Renal pelvis (tissue), 4 donors: Measurements from ENCODE around the gene TRAF3. TPM values are rescaled to one million over a fixed set of nuclear protein-coding genes. Genes with fewer than 3 reads are reported as not detected.

Experiments
- DNase-seq: peaks from one replicate; pipeline ENCODE4 v3.0.0-alpha.2; 2013
- polyA plus RNA-seq, 3 donors: library from polyadenylated mRNA; unstranded; fragments of 120-200 nt; gene quantifications; one replicate each; pipeline ENCODE4 v1.2.1, GENCODE V29; 2013; ENCODE audit not compliant: insufficient read length in 3 of 3

TRAF3 gene
- polyA plus RNA-seq, 3 donors: 15.9 to 18.0 (median 16.6) TPM

DNA sequence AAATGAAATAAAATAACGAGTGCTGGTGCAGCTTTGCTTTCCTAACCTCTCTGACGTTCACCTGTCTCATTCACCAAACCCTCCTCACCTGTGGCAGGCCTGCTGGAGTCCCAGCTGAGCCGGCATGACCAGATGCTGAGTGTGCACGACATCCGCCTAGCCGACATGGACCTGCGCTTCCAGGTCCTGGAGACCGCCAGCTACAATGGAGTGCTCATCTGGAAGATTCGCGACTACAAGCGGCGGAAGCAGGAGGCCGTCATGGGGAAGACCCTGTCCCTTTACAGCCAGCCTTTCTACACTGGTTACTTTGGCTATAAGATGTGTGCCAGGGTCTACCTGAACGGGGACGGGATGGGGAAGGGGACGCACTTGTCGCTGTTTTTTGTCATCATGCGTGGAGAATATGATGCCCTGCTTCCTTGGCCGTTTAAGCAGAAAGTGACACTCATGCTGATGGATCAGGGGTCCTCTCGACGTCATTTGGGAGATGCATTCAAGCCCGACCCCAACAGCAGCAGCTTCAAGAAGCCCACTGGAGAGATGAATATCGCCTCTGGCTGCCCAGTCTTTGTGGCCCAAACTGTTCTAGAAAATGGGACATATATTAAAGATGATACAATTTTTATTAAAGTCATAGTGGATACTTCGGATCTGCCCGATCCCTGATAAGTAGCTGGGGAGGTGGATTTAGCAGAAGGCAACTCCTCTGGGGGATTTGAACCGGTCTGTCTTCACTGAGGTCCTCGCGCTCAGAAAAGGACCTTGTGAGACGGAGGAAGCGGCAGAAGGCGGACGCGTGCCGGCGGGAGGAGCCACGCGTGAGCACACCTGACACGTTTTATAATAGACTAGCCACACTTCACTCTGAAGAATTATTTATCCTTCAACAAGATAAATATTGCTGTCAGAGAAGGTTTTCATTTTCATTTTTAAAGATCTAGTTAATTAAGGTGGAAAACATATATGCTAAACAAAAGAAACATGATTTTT is 128.2 kb downstream of the TRAF3 start:
- no peak for DNase-seq

DNA sequence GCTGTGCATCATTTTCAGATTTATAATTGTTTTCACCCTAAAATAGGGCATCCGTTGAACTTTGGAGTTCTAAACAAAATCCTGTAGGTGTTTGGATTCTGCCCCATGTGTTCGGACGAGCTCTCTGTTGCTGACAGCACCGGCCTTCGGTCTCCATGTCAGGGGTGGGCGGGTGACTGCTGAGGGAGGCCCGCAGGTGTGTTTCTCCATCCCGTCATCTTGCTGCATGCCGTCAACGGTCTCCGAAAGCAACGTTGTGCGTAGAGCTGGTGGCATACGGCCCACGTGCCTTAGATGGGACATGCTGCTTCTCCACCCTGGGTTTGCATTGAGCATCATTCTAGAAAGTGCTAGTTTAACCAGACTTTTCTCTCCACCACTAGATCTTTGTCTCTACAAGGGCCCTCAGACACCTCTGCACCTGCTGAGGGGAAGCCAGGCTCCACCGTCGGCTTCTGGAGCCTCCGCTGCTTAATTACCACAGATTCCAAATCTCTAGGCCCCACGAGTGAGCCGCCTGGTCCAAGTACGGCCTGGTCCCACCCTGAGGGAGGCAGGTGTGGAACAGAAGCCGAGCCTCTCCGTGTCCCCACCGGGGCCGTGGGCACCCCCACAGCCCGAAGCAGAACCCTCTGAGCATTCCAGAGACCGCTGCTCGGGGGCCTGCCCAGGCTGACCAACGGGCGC is 129.5 kb downstream of the TRAF3 start:
- DNase-seq: no peak

DNA sequence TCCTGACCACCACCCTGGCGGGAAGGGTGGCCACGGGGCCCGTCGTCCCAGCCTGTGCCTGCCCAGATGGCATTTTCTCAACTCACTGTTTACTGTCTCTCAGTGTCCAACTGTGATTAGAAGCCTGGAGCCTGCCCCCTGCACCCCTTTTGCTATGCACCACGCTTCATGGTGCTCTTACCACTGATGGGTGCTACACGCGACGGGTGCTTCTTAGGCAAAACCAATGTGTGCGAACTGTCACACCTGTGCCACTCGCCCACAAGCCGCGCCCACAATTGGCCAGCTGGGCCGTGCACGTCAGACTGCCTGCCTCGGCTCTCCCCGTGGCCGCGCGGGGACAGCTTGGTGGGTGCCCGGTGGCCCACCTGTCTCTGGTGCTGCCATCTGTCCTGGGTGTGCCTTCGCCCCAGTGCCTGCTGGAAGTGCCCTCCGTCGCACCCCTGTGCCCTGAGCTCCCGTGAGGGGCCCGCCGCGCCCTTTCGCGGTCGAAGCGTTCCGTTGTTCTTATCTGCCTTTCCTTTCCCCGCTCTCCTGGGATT is 130.1 kb downstream of the TRAF3 start:
- no peak for DNase-seq

DNA sequence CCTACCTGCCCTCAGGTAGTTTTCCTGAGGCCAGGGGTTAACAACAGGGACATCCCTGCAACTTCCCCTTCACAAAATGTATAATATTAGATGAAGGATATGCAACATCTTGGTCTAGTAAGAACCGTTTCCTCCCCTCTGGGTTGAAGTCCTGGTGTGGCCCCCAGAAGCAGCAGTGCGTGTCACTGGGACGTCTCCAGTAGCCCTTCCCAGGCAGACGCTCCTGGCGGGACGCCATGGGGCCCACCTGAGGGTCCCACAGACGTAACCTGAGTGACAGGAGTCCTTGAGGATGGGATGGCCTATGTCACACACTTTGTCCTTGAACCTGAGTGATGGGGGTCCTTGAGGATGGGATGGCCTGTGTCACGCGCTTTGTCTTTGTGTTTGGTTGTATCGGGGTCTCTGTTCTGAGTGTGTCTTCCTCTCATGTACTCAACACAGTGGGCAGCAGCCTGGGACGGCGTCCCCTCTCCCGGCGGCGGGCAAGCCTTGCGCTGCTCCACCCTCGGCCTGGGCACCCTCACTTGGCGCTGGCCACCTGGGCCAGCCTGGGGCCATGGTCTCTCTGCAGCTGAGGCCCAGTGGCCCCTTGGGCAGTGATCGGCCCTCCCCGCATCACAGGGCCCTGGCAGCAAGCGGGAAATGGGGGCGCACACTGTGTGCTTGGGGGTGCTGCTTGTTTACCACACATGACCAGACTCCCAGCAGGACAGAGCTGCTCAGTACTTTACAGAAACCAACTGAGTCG is 130.9 kb downstream of the TRAF3 start:
- DNase-seq: no peak

DNA sequence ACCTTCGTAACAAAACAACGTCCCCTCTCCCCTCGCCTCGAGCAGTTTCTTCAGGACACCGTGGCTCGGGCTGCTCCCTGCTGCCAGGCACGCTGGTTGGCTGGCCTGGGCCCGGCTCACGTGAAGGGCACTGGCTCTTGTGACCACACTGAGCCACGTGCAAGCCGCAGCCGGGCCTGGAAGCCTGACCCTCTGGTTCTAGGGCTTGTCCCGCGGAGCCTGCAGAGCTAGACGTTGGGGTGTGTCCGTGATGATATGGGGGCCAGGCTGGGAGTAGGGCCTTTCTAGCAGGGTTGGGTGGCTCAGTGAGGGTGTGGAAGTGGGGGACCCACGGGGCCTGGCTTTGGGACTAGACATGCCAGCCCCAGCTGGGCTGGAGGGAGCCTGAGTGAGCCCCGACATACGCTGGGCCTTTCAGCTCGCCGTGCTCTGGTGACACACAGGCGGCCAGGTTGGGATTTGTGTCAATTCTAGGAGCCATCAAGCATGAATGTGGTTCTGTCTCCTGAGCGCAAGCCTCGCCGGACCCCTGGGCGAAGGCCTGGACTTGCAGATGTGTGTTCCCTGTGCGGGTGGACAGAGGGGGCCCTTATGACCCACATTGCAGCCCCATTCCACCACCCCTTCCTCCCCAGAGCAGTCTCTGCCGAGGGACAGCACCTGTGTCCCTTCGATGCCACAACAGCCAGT is 131.7 kb downstream of the TRAF3 start:
- DNase-seq: no peak

DNA sequence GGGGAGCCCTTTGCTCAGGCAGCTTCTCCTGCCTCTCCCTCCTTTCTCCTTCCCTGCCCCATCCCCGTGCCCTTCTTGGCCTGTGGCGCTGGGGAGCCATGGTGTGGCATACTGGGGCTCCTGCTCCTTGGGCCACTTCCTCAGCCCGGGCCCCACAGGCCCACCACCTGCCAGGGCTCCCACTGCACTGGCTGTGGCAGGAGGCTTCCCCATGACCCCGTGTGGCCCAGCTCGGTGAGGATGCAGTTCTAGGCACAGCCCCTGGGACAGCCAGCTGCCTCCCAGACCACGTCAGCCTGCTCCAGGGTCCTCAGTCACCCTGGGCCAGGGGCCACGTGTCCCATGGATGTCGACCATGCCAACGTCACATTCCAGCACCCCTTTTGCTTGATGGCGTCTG is 132.2 kb downstream of the TRAF3 start:
- no peak for DNase-seq

DNA sequence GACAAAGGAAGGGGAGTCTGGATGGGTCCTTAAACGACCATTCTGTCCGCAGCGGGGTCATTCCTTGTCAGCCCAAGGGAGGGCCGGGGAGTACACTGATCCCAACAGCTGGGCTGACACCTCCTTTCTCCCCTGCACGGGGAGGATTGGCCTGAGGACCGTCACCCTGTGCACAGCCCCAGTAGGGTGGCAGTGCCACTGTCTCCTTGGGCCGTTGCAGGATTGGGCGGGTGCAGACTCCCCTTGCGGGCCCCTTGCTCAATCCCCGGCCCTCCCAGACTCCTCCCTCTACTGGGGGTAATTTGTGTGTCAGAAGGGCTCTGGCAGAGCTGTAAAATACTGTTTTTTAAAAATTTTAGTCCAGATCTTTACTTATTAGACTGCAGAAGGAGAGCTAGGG is 132.7 kb downstream of the TRAF3 start:
- no peak for DNase-seq

DNA sequence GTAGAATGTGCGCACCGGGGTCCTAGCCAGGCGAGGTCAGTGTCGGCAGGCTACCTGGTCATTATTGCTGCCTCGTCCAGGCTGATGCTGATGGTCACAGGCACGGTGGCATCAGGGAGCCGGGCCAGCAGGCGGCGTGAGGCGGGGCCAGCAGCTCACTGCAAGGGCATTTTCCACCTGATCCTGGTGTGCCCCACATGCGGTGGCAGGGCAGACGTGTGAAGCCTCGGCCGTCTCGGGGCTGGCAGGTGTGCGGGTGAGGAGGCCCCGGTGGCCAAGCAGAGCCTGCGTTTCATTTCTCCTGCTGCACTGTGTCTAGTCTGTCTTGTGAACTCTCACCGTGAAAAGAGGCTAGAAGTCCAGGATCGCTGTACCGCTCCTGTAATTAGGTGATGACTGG is 133.2 kb downstream of the TRAF3 start:
- no peak for DNase-seq

DNA sequence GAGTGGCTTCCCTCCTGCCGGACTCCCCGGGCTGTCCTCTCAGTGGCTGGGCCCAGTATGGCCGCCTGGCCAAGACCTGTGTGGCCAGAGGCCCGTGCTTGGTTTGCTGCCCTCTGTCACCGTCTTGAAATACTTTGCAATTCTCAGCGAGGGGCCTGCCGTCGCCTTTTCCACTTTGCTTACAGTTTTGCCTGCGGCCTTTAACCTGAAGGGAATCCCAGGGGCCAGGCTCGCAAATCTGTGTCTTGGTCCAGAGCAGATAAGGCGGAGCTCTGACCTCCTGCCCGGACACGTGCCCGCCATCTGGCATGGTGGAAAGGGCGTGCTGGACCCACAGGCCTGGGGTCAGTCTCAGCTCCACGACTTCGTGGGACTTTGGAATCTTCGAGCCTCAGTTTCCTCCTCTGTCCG is 134.3 kb downstream of the TRAF3 start:
- no peak for DNase-seq

DNA sequence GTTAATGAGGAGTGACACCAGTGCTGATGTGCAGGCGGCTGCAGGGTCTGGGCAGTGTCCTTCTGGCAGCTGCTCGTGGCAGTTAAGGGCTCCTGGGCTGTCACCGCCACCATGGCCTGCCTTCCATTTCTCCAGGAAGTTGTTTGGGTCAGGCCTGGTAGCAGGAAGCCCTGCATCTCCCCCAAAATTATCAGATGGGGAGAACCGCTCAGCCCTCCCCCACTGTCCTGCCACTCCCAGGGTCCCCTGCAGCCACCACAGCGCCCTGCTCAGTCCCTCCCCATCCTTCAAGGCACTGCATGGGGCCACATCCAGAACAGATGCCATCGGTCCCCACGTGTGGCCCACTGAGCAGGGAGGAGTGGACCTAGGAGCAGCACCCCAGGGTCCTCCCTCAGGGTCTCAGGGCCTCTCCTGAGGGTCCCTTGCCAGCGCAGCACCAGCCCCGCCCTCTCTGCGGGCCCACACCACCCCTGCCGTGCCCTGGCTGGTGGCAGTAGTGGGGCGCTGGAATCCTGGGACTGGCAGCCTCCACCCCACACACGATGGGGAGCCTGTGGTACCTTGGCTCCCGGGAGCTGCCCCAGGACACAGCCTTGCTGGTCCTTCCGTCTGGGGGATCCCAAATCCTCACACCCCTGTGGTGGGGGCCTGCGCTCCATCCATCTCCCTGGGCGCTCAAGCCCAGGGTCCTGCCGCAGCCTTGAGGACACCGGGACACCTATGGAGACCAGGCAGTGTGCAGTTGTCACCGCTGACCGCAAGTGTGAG is 134.9 kb downstream of the TRAF3 start:
- no peak for DNase-seq

DNA sequence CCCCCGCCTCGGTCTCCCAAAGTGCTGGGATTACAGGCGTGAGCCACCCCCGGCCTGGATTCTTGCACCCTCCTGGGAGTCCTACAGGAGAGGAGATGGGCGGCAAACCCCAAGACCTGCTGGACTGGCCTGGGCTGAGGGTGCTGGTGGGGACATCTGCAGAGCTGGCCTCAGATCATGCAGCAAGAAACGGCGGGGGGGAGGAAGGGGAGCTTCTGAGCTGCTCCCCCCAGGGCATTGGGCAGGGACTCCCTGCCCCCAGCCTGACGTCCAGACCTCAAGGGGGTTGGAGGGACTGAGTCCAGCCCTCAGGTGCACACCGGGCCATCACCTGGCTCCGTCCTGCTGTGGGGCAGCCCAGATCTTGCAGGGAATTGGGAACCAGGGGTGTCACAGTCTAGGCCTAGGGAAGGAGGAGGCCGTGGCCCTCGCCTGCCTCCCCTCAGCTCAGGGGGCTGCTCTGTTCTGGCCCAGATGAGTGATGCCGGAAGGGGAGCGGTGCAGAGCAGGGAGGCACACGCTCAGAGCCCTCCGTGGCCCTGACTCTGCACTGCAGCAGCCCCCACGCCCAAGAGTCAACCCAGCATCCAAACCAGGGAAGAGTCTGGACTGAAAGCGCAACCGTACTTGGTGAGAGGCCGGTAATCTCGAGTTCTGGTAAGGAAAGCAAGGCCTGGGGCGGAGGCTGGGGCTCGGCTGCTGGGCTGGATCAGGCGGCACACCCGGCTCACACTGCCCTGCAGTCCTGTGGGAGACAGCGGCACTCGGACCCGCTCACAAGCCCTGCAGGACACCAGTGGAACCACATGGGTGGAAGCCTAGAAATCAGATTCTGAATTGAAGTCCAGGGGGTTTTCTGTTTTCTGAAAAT is 136.3 kb downstream of the TRAF3 start:
- DNase-seq: no peak

DNA sequence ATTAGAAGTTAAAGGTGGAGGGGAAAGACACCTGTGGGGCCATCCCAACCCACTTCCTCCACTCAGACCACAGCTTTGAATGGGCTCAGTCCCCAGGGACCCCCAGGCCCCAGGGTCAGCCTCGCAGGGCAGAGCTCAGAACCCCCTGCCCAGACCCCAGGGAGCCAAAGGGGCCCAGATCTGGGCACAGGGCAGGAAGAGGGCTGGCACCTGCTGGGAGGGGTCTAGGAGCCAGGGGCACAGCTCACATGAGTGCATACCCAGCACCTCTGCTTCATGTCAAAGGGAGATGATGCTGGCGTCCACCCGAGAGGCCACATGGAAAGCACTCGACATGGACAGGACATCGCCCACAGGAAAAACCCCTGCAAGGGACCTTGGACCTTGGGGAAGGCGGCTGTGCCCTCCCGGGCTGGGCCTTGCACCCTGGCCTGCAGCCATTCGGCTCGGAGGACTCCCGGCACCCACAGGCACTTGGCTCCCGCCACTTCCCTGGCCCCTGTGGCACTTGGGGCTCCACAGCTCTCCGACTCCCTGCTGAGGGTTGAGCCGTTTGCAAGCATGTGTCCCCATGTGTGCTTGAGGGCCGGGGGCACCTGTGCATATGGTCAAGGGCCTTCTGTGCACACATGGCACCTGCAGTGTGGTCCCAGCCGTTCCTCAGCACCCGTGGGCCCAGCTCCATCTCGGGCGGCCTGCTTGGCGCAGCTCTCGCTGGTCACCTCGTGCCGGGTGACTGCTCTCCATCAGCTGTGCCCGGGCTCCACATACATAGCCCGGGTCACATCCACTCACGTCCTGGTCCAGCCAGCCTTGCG is 137.4 kb downstream of the TRAF3 start:
- DNase-seq: no peak

DNA sequence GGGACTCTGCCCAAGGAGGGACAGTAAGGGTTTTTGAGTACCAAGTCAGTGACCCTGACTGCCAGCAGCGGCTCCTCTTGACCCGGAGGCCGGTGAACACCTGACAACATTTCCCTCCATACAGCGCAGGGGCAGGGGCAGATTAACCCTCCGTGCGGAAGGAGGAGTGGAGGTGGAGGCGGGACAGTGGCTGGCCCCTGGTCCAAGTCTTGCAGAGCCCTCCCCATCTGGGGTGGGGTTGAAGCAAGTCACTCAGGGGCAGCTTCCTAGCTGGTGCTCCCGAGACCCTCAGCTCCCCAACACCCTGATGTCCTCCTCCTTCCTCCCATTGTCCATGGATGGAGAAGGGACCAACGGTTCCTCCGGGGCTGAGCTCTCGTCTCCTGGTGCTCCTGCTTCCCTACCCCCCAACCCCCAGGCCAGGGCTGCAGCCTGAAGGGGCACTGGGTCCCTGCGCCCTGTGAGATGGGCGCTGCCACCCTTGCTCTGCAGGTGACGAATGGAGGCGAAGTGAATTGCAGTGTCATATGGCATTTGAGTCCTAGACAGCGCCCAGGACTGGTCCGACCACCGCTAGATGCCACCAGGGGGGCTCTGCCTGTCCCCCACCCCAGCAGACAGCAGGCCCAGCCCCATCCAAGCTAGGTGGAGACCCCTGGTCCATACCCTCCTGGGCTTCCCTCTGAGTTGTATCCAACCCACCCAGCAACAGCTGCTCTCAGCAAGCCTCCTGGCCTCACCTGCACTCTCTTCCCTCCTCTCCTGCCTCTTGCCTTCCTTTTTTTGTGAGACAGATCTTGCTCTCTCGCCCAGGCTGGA is 138.3 kb downstream of the TRAF3 start:
- no peak for DNase-seq

DNA sequence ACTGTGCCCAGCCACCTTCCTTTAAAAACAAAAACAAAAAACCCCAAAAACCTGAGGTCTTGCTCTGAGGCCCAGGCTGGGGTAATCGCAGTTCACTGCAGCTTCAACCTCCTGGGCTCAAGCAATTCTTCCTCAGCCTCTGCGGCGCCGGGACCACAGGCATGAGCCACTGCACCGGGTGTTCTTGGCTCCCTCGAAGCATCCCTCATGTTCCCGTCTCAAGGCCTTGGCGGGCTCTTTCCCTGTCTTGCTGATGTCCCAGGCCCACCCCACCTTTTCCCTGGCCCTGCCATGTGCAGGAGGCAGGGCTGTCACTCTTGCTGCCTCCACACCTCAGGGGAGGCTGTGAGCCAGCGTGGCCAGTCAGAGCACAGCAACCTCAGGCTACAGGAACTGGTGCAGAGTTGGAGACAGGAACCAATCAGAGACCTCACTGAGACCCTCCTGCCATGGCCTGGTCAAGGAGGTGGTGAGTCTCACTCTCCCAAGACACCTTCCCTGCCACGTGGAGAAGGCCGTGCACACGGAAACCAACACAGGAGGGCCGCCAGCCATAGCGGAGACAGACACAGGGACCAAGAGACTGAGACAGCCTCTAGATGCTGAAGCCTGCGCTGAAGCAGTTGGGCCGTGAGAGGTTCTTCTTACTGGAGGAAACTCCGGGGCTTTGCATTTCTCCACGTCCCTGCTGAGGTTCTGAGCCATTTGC is 139.3 kb downstream of the TRAF3 start:
- no peak for DNase-seq

DNA sequence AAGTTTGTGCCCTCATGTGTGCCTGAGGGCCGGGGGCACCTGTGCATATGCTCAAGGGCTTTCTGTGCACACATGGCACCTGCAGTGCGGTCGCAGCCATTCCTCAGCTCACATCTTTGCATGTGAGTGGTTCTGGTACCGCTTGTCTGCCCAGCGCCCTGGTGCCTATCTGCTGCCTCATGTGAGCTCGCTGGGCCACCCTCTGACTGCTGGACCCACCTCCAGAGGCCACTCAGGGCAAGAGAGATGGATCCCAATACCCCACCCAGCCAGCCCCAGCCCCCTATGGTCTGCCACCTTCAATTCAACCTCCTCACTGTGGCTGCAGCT is 139.8 kb downstream of the TRAF3 start:
- DNase-seq: no peak

DNA sequence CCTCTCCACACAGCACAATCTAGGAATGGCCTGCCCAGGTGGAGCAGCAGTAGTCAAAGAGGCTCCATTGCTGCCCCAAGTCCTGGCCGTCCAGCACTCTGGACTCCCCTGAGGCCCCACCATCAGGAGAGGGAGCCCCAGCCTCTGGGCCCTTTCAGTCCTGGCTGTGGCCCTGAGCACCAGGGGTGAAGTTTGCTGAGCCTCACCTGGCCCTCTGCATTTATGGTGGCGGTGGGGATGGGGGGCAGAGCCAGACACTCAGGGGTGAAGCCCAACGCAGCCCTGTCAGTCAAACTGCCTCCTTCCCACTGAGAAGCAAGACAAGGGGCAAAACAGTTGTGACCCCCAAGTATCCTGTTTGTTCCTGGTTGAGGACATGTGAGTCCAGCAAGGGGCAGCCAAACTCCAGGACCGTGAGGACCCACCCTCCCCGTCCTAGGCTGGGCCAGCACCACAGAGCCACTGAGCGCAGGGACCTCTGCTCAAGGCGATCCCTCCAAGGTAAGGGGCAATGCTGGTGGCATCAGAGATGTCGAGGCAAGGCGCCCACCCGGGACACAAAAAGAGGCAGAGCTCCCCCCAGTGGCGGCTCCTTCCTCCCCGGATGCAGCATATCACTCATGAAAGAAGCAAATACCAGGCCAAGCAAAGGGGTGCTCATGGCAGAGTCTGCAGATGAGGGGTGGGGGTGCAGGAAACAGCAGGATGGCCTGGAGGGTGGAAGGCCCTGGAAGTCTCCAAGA is 140.4 kb downstream of the TRAF3 start:
- no peak for DNase-seq

DNA sequence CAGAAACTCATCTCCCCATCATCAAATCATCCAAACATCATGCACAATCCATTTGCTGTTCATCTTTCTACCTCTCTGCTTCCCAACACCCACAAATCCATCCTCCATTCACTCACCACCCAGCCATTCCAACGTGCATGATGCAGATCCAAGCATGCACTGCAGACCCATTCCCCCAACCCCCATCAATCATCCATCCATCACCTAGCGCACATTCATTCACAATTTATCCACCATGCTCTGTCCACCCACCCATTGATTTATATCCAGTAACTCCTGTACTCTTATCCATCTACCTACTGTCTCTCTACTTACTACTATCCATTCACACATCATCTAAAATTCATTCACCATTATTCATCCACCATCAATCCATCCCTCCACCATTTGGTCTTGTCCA is 141.2 kb downstream of the TRAF3 start:
- no peak for DNase-seq
